Lower leg skin (tissue), 3 donors: ENCODE data around the gene TMEM144.

Experiments
- POLR2A ChIP-seq, 2 donors: fragments of 450-650 bp; IDR thresholded peaks; one replicate each; pipeline ENCODE4 v1.6.1; 2016 to 2017; ENCODE audit warnings: antibody characterized with exemption in 2 of 2, mild to moderate bottlenecking in 1 of 2, moderate library complexity in 1 of 2
- TF ChIP-seq, protein P1 (sequence below), 3 donors: fragments of 450-650 bp; IDR thresholded peaks; one replicate each; pipeline ENCODE4 v1.5.1; 2016; ENCODE audit warnings: antibody characterized with exemption in 3 of 3, mild to moderate bottlenecking in 3 of 3, moderate library complexity in 2 of 3

DNA sequence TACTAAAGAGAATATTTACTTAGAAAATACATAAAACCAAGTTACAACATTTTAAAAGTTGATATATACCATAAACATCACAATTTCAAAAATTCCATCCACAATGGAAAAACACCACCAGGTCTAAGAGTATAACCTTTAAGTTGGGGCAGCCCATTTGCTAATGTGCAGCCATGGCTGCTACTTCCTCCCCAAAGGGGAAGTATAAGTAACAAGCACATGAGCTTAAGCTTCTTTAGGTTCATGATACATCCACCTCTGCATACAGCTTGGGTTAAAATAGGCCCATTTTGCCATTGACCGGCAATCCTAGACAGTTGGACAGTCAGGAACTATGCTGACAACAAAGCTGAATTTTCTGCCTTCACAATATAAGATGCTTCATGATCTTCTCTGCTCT lies 20.9 kb upstream of the TMEM144 start:
- TF ChIP-seq, protein P1, sequence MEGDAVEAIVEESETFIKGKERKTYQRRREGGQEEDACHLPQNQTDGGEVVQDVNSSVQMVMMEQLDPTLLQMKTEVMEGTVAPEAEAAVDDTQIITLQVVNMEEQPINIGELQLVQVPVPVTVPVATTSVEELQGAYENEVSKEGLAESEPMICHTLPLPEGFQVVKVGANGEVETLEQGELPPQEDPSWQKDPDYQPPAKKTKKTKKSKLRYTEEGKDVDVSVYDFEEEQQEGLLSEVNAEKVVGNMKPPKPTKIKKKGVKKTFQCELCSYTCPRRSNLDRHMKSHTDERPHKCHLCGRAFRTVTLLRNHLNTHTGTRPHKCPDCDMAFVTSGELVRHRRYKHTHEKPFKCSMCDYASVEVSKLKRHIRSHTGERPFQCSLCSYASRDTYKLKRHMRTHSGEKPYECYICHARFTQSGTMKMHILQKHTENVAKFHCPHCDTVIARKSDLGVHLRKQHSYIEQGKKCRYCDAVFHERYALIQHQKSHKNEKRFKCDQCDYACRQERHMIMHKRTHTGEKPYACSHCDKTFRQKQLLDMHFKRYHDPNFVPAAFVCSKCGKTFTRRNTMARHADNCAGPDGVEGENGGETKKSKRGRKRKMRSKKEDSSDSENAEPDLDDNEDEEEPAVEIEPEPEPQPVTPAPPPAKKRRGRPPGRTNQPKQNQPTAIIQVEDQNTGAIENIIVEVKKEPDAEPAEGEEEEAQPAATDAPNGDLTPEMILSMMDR (IDR thresholded peaks at IDR 0.05): no peak
- no peak for TF ChIP-seq POLR2A (IDR thresholded peaks at IDR 0.05)
